OCI-LY3 (cell line): ENCODE data around the gene ARHGAP22.

Experiments
- H2AFZ ChIP-seq: fragments of 200-600, 300-600 bp; shearing (Covaris generic); 2 replicates; pipeline ENCODE4 v1.6.0; 2014; ENCODE audit warnings: antibody characterized with exemption, low read depth, low read length
- H3K27ac ChIP-seq: fragments of 200-600, 300-600 bp; sonication (generic); 2 replicates; pipeline ENCODE4 v1.5.1; 2014; ENCODE audit warnings: mild to moderate bottlenecking, low read length, moderate library complexity, mixed read lengths
- H3K27me3 ChIP-seq: fragments of 200-600, 300-600 bp; sonication (generic); 2 replicates; pipeline ENCODE4 v1.6.1; 2014; ENCODE audit warnings: low read depth, low read length, mixed read lengths
- H3K36me3 ChIP-seq: fragments of 200-600, 300-600 bp; sonication (generic); replicated peaks from 2 replicates; pipeline ENCODE3; 2014; ENCODE audit warnings: low read depth, low read length, mixed read lengths
- H3K4me1 ChIP-seq: fragments of 300-600, 200-600 bp; sonication (generic); 2 replicates; pipeline ENCODE4 v1.6.1; 2014; ENCODE audit warnings: low read length, mixed read lengths
- H3K4me2 ChIP-seq: fragments of 200-600, 300-600 bp; sonication (generic); 2 replicates; pipeline ENCODE4 v1.6.1; 2014; ENCODE audit warnings: low read length, mixed read lengths
- H3K4me3 ChIP-seq: fragments of 300-600, 200-600 bp; sonication (generic); 2 replicates; pipeline ENCODE4 v1.5.1; 2014; ENCODE audit warnings: antibody characterized with exemption, mild to moderate bottlenecking, low read length, moderate library complexity
- H3K79me2 ChIP-seq: fragments of 300-600, 200-600 bp; shearing (Covaris generic); 2 replicates; pipeline ENCODE4 v1.6.1; 2014; ENCODE audit warnings: mild to moderate bottlenecking, low read length, mixed read lengths
- H3K9ac ChIP-seq: fragments of 300-600, 200-600 bp; shearing (Covaris generic); 2 replicates; pipeline ENCODE4 v1.6.0; 2014; ENCODE audit warnings: mild to moderate bottlenecking, low read length, moderate library complexity
- H3K9me3 ChIP-seq: fragments of 200-600, 300-600 bp; shearing (Covaris generic); 2 replicates; pipeline ENCODE4 v1.6.1; 2014; ENCODE audit warnings: low read length, mixed read lengths; ENCODE audit not compliant: insufficient read depth
- H4K20me1 ChIP-seq: fragments of 200-600, 300-600 bp; sonication (generic); 2 replicates; pipeline ENCODE4 v1.6.1; 2016; ENCODE audit warnings: low read length, mixed read lengths; ENCODE audit not compliant: insufficient read depth
- EZH2phosphoT487 ChIP-seq: fragments of 200-600 bp; shearing (Covaris generic); IDR thresholded peaks from 2 replicates; pipeline ENCODE4 v1.6.1; 2018; ENCODE audit warnings: antibody characterized with exemption, mixed run types, low read depth
- TF ChIP-seq, protein P1 (sequence below): fragments of 200-600, 300-600 bp; sonication (generic); IDR thresholded peaks from 2 replicates; pipeline ENCODE4 v1.5.1; 2014; ENCODE audit warnings: antibody characterized with exemption, low read length, low read depth

ARHGAP22 gene

DNA sequence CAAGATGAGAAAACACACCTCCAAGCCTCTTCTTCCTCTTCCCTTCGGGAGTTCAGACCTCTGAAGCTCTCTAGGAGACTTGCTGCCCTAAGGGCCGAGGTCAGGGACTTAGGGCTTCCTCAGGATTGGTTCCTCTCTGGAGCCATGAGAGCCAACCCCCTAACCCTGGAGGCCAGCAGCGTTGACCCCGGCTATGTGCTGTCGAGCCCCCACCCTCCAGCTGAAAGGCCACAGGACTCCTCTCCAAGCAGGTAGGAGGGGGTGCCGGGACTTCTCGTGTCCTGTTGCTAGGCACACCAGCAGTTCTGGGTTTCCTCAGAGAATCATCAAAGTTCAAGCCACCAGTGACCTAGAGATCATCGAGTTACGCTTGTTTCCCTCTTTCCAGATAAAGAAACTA is 87.4 kb downstream of the ARHGAP22 start:
- H3K36me3 ChIP-seq: no peaks in the 10 kb centered on the region
- H3K9ac ChIP-seq: no peak overlapping the region
- H3K4me1 ChIP-seq: peaks cover 16% of the 10 kb centered on the region
- H2AFZ ChIP-seq: no peak overlapping the region
- no peaks in the 10 kb centered on the region for H3K79me2 ChIP-seq
- no peaks in the 10 kb centered on the region for H4K20me1 ChIP-seq
- no peak overlapping the region for H3K27ac ChIP-seq
- H3K4me3 ChIP-seq: no peak overlapping the region
- no peaks in the 10 kb centered on the region for H3K27me3 ChIP-seq
- H3K9me3 ChIP-seq: peaks cover 15% of the 10 kb centered on the region
- TF ChIP-seq EZH2phosphoT487: no peak
- TF ChIP-seq, protein P1, sequence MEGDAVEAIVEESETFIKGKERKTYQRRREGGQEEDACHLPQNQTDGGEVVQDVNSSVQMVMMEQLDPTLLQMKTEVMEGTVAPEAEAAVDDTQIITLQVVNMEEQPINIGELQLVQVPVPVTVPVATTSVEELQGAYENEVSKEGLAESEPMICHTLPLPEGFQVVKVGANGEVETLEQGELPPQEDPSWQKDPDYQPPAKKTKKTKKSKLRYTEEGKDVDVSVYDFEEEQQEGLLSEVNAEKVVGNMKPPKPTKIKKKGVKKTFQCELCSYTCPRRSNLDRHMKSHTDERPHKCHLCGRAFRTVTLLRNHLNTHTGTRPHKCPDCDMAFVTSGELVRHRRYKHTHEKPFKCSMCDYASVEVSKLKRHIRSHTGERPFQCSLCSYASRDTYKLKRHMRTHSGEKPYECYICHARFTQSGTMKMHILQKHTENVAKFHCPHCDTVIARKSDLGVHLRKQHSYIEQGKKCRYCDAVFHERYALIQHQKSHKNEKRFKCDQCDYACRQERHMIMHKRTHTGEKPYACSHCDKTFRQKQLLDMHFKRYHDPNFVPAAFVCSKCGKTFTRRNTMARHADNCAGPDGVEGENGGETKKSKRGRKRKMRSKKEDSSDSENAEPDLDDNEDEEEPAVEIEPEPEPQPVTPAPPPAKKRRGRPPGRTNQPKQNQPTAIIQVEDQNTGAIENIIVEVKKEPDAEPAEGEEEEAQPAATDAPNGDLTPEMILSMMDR: no peak
- H3K4me2 ChIP-seq: no peak overlapping the region

DNA sequence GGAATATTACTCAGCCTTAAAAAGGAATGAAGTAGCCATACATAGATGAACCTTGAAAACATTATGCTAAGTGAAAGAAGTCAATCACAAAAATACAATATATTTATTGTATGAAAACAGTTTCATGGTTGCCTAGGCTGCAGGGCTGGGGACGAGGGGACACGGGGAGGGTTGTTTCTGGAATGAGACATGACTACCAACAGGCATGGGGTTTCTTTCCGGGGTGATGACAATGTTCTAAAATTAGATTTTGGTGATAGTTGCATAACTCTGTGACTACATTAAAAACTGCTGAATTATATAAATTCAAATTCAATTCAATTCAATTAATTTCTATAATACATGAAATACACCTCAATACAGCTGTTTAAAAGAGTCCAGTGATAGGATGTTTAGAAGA is 88.0 kb downstream of the ARHGAP22 start:
- Histone ChIP-seq H3K79me2 (no peaks in the 10 kb centered on the region), H3K4me1 (peaks cover 22% of the 10 kb centered on the region), H3K9me3 (peaks cover 15% of the 10 kb centered on the region), H3K4me2 (no peak overlapping the region), H3K27me3 (no peaks in the 10 kb centered on the region), H3K9ac (no peak overlapping the region), H3K36me3 (no peaks in the 10 kb centered on the region), H2AFZ (no peak overlapping the region), H4K20me1 (no peaks in the 10 kb centered on the region), H3K4me3 (no peak overlapping the region), H3K27ac (no peak overlapping the region)
- TF ChIP-seq, protein P1: no peak
- no peak for TF ChIP-seq EZH2phosphoT487

DNA sequence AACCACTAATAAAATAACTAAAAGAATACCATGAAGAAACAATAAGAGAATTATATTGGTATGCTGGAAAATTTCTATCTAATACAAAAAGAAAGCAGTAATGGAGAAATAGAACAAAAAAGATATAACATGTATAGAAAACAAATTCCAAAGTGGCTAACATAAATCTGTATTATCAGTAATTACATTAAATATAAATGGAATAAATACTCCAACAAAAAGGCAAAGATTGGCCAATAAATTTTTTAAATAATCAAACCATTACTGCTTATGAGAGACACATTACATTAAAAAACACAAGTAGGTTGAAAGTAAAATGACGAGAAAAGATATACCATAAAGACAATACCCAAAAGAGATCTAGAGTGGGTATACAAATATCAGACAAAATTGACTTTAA is 90.0 kb downstream of the ARHGAP22 start:
- Histone ChIP-seq H3K9me3 (peaks cover 15% of the 10 kb centered on the region), H3K79me2 (no peaks in the 10 kb centered on the region)

DNA sequence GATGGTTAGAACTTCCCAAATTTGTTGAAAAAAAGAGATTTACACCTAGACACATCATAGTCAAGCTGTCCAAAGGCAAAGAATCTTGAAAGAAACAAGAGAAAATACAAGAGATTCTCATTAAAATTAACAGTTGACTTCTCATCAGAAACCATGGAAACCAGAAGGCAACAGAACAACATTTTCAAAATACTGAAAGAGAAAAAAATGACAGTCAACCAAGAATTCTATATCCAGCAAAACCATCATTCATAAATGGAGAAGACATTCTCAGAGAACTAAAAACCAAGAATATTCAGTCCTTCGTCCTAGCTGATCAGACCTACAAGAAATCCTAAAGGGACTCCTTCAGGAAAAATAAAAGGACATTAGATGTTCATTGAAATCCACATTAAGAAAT is 90.6 kb downstream of the ARHGAP22 start:
- Histone ChIP-seq H3K79me2 (no peaks in the 10 kb centered on the region), H3K4me1 (peaks cover 27% of the 10 kb centered on the region)

More for the DNA sequence above, 90.0 kb downstream of the ARHGAP22 start:
- H3K4me1 ChIP-seq: peaks cover 27% of the 10 kb centered on the region
- H4K20me1 ChIP-seq: no peaks in the 10 kb centered on the region
- H3K36me3 ChIP-seq: no peaks in the 10 kb centered on the region
- TF ChIP-seq, protein P1: no peak
- no peak for TF ChIP-seq EZH2phosphoT487
- H3K4me2 ChIP-seq: no peak overlapping the region
- no peak overlapping the region for H3K27ac ChIP-seq
- no peak overlapping the region for H2AFZ ChIP-seq
- no peak overlapping the region for H3K4me3 ChIP-seq
- no peaks in the 10 kb centered on the region for H3K27me3 ChIP-seq
- H3K9ac ChIP-seq: no peak overlapping the region

More for the DNA sequence above, 90.6 kb downstream of the ARHGAP22 start:
- no peak overlapping the region for H3K4me3 ChIP-seq
- H3K27ac ChIP-seq: no peak overlapping the region
- no peak overlapping the region for H3K9ac ChIP-seq
- H3K36me3 ChIP-seq: no peaks in the 10 kb centered on the region
- no peaks in the 10 kb centered on the region for H3K27me3 ChIP-seq
- no peaks in the 10 kb centered on the region for H4K20me1 ChIP-seq
- H2AFZ ChIP-seq: no peak overlapping the region
- TF ChIP-seq, protein P1: no peak
- TF ChIP-seq EZH2phosphoT487: no peak
- H3K4me2 ChIP-seq: no peak overlapping the region
- H3K9me3 ChIP-seq: peaks cover 15% of the 10 kb centered on the region
